ENCODE measurements around the gene CD300A.

GRCh38 chr17:74524653-74525464, 58.4 kb downstream of the CD300A start:
- no peak for TF ChIP-seq POLR2A (IDR thresholded peaks at IDR 0.05; ENCODE audit: low read depth, low read length)
- no peak for TF ChIP-seq TAF1 (IDR thresholded peaks at IDR 0.05; ENCODE audit: borderline replicate concordance, low read depth, low read length)
